Stomach (tissue), 4 donors: ENCODE measurements around the gene SLC15A3.

Experiments used
- CTCF ChIP-seq, 7 experiments: fragments of 450-650 bp in 4 of 7; fragments of 200-600 bp in 3 of 7; sonication (generic) in 3 of 7; IDR thresholded peaks; one replicate each; pipeline ENCODE4 v1.5.1; 2016 to 2019; ENCODE audit warnings: antibody characterized with exemption in 7 of 7, control low read depth in 2 of 7, mild to moderate bottlenecking in 1 of 7
- POLR2A ChIP-seq, 4 donors: fragments of 450-650 bp; IDR thresholded peaks; one replicate each; pipeline ENCODE4 v1.6.1; 2016; ENCODE audit warnings: antibody characterized with exemption in 4 of 4, control low read depth in 2 of 4, mild to moderate bottlenecking in 1 of 4, moderate library complexity in 1 of 4

DNA sequence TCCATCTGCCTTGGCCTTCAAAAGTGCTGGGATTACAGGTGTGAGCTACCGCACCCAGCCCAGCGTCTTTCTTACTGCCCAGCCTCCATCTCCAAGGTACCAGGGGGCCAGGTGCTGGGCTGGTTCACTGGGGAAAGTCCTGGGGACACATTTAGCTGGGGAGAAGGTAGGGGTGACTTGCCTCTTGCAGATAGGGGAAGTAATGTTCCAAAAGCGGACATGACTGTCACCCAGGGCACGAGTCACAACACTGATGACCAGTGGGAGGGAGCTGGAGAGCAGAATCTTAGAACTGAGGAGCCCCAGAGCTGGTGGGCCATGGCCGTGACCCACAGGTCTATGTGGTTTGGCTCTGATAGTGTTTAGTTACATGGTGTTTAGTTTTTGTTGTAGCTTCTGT is 2.4 kb upstream of the SLC15A3 start:
- TF ChIP-seq CTCF (IDR thresholded peaks at IDR 0.05) (no peak), POLR2A (IDR thresholded peaks at IDR 0.05) (no peak)
